HG03342 (cell line): ENCODE data around the gene AAMDC.
"Not testable (repeated sequence)": the region's sequence is repeated elsewhere in the genome, so short reads cannot be mapped to it uniquely, and the experiment has no call there.

ENCODE experiments used
- ATAC-seq: cut with Tn5 transposase; IDR thresholded peaks from one replicate; pipeline ENCODE4 v1.9.1; 2021; ENCODE audit warnings: mild to moderate bottlenecking, moderate library complexity; ENCODE audit not compliant: unreplicated experiment

The AAMDC gene

DNA sequence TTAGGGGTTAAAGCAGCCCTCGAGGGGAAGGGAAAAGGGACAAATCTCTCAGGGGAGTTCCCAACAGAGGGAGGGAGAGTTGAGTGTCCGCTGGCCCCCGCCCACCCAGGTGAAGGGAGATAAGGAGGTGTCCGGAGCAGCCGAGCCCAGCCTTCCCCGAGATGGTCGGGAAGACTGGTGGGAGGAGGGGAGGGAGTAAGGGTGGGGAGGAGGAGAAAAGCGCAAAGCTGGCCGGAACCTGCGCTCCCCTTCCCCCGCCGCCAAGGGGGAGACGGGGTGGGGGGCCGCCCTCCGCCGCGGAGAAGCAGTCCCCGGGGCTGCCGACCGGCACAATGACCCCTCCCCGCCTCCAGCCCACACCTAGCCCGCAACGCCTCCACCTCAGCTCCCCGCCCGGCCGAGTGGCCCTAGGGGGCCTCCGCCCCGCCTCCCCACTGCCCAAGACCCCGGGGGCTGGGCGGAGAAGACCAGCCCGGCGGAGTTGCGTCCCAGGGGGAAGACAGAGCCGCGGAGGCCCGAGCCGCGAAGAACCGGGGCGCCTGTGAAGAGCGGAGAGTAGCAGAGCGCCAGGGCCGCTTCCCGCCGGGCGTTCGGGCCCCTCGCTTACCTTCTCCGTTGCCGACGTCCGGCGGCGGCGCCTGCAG, 901 bp upstream of the AAMDC start:
- peak; percentile 10 for ATAC-seq

DNA sequence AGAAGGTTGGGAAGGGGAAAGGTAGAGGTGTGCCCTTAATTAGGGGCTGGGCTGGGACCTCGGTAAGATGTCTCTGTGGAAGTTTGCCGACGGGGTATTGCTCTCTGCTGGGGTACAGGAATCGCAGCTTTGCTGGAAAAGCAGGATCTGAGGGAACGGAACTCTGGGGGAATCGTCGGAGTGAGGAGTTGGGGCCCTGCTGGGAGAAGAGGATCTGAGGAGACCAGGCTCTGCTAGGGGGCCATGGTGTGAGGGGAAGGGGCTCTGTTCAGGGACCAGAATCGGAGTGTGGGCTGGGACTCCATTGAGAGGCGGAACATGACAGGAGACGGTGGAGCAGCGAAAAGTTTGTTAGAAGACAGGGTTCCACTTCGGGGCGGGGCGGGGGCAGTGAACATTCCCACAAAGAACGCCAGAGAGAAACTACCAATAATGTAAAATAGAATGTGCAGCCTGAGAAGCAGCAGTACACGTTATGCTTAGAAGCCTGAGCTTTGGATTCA, 456 bp downstream of the AAMDC start:
- ATAC-seq: no peak

DNA sequence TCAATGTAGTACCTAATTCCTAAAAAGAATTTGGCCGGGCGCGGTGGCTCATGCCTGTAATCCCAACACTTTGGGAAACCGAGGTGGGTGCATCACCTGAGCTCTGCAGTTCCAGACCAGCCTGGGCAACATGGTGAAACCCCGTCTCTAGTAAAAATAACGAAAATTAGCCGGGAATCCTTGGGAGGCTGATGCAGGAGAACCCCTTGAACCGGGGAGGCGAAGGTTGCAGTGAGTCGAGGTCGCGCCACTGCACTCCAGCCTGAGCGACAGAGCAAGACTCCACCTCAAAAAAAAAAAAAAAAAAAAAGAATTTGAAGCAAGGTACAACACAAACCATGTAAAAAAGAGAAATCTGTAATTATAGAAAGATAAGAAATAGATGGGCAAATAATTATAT, 1.2 kb downstream of the AAMDC start:
- not testable (repeated sequence) for ATAC-seq

DNA sequence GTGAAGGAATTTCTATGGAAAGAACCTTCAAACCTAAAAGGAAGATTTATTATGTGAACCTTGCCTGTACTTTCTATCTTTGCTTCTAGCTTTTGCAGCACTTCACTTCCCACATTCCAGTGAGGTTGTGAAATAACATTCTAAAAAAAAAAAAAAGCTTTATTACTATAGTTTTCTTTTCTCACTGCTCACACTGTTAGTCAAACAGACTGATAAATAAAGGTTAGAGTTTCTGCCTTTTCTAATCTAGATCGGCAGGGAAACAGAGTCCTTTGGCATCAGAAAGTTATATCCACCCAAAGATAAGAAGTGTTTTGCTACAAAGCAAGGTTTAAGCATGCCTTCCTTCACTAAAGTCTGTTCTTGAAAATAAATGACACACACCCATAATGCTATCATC, 2.8 kb downstream of the AAMDC start:
- no peak for ATAC-seq

DNA sequence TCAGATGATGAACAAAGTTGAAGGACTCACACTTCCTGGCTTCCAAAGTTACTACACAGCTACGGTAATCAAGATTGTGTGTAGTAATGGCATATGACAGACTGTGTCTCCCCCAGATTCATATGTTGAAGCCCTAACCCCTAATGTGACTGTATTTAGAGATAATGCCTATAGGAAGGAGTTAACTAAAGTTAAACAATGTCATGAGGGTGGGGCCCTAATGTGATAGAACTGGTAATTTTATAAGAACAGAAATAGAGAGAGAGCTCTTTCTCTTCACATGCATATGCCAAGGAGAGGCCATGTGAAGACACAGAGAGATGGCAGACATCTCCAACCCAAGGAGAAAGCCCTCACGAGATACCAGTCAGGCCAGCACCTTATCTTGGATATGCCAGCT, 8.0 kb downstream of the AAMDC start:
- no peak for ATAC-seq

DNA sequence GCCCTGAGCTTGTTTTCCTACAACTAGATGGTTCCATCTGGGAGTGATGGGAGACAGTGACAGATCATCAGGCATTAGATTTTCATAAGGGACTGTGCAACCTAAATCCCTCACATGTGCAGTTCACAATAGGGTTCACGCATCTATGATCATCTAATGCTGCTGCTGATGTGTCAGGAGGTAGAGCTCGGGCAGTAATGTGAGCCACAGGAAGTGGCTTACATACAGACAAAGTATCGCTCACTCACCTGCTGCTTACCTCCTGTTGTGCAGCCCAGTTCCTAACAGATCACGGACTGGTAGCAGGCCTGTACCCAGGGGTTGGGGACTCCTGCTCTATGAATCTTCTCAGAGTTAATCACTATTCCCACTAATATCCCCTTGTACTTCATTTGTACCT, 12.4 kb downstream of the AAMDC start:
- no peak for ATAC-seq

DNA sequence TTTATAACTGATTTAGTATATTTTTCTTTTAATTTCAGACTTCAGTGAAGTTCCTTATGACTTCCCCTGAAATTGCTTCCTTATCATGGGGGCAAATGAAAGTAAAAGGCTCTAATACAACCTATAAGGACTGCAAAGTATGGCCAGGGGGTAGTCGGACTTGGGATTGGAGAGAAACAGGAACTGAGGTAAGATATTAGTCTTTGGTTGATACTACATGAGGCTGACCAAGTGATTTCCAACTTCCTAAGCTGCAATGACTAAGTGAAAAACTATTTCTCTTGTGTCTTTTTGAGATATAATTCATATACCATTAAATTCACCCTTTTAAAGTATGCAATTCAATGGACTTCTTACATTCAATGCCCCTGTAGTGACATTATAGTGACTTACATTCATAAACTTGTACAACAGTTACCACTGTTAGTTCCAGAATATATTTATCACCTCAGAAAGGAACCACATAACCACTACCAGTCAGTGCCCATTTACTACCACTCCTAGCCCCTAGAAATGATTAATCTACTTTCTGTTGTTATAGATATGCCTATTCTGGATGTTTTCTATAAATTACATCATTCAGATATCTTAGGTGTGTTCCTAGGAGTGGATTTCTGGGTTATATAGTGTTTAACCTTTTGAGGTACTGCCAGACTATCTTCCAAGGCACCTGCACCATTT, 21.6 kb downstream of the AAMDC start:
- no peak for ATAC-seq

DNA sequence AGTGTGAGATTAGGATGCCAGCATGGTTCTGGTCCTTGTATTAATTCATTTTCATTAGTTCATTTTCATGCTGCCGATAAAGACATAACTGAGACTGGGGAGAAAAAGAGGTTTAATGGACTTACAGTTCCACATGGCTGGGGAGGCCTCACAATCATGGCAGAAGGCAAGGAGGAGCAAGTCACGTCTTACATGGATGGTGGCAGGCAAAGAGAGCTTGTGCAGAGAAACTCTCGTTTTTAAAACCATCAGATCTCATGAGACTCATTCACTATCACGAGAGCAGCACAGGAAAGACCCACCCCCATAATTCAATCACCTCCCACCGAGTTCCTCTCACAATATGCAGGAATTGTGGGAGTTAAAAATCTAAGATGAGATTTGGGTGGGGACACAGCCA, 22.8 kb downstream of the AAMDC start:
- ATAC-seq: not testable (repeated sequence)

DNA sequence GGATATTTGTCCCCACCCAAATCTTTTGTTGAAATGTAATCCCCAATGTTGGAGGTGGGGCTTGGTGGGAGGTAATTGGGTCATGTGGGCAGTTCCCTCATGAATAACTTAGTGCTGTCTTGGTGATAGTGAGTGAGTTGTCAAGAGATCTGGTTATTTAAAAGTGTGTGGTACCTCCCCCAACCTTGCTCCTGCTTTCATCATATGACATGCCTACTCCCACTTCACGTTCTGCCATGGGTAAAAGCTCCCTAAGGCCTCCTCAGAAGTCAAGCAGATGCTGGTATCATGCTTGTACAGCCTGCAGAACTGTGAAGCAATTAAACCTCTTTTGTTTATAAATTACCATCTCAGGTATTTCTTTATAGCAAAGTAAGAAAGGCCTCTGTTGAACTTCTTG, 30.6 kb downstream of the AAMDC start:
- no peak for ATAC-seq

DNA sequence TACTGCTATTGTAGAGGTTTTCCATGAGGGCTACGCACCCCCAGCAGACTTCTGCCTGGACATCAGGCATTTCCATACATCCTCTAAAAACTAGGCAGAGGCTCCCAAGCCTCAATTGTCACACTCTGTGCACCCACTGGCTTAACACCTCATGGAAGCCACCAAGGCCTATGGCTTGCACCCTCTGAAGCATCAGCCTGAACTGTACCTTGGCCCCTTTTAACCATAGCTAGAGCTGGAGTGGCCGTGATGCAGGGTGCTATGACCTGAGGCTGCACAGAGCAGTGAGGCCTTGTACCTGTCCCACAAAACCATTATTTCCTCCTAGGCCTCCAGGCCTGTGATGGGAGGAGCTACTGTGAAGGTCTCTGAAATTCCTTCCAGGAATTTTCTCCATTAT, 33.9 kb downstream of the AAMDC start:
- no peak for ATAC-seq

DNA sequence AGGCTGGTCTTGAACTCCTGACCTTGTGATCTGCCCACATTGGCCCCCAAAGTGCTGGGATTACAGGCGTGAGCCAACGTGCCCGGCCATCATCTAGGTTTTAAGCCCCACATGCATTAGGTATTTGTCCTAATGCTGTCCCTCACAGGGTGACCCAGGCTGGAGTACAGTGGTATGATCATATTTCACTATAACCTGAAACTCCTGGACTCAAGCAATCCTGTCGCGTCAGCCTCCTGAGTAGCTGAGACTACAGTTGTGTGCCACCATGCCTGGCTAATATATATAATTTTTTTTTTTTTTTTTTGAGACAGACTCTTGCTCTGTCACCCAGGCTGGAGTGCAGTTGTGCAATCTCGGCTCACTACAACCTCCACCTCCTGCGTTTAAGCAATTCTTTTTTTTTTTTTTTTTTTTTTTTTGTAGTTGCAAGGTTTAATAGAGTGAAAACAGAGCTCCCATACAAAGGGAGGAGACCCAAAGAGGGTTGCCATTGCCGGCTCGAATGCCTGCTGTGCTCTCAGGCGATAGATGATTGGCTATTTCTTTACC, 37.0 kb downstream of the AAMDC start:
- ATAC-seq: not testable (repeated sequence)

DNA sequence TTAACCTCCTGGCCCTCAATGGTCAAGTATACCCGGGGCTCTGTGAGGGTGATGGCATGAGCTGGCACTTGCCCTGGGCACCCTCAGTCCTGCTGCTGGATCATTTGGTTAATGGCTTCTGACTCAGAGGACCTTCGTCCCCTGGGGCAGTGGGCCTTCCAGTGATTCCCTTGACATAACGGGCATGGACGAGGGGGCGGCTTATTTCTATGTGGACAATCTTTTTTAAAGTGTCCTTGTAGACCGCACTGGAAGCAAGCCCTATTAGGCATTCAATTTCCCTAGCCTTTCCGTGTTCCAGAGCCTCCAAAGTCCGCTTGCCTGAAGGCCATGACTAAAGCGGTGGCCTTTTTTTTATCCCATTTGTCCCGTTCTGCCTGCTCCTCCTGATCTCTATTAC, 40.5 kb downstream of the AAMDC start:
- not testable (repeated sequence) for ATAC-seq

DNA sequence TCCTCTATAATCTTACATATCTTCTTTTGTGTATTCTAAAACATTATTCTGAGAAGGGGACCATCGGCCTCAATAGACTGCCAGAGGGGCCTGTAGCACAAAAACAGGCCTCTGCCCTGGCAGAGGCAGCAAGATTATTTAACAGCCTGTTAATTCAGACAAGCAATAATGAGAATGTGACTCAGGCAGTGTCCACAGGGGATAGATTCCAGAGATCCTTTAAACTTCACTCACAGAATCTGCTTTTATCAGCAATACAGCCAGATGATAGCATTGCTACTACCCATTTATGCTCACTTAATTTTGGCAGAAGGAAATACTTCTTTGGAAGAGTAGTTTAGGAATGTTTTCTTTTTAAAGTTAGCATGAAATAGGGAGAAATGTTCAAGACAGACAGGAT, 44.9 kb downstream of the AAMDC start:
- ATAC-seq: no peak

DNA sequence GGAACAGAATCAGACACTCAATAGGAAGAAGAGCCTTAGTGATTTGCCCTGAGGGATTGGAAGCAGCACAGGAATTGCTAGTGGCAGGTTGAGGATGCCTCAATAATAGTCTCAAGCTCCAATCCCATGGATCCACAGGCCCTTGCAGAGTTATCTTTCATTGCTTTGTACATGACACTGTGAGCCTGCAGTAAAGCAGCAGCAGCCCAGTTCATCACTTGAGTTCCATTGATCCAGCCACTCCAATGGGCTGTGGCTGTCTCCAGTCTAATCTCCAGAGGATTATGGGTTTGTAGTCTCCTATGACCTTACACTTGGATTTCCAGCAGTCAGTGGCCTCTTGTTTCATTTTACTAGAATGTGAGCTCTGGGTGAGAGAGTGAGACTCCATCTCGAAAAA, 45.4 kb downstream of the AAMDC start:
- no peak for ATAC-seq

DNA sequence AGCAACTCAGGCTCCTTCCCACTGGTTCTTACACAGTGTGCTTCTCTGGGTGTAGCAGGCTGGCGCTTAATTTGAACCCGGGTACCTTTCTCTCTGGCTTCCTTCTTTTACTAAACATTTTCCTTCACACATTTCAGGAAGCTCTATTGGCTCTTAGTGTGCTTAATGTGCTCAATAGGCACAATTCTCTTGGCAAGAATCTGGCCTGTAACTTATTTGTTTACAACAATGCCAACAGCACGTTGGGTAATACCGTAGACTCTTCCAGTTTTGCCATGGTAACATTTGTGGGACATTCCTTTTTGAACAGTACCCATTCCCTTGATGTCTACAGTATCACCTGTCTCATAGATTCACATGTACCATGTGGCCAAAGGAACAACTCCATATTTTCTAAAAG, 47.8 kb downstream of the AAMDC start:
- no peak for ATAC-seq

DNA sequence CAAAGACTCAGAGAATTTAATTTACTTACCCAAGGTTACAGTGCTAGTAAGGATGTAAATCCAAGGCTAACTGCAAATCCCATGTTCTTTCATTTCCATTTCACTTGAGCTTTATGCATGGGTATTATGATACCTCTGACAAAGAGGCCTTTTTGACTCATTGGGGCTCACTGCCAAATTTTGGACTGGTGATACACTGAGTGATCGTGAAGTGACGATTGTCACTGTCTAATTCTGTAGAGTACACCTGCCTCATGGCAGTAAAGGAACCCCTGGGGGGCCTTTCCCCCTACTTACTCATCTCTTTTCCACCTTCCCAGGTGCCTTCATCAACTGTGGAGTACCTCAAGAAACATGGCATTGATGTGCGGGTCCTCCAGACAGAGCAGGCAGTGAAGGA, 50.9 kb downstream of the AAMDC start:
- ATAC-seq: no peak

DNA sequence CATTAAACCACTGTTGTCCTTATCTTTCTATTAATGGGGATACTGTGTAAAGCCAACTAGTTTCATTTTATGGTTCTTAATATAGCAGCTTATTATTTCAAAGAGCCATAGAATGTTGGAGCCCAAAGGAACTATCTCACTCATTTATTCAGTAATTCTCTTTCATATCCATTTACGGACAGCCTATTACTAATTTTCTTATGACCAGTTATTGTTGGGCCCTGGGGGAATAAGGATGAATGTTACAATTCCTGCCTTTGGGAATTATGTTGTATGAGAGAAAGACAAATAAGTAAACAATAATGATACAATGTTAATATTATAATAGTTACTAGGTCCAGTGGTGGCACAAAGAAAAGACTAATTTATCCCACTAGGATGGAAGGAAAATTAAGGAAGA, 52.4 kb downstream of the AAMDC start:
- no peak for ATAC-seq

DNA sequence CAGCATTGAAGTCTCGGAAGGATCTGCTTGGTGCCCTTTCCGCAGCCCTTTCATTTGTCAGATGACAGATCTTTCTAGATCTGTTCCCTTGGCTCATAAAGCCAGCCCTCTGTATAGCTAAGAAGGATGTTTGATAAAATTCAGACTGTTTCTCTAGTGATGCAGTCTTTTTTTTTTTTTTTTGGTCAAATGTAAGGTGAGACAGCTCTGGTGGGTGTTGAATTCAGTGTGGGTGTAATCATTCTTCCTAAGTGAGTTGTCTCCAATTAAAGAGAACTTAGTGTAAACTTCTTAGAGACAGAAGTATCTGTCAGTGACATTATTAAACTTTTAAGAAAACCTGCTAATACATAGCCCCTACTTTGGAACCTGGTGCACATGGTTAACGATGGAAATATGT, 53.3 kb downstream of the AAMDC start:
- no peak for ATAC-seq

DNA sequence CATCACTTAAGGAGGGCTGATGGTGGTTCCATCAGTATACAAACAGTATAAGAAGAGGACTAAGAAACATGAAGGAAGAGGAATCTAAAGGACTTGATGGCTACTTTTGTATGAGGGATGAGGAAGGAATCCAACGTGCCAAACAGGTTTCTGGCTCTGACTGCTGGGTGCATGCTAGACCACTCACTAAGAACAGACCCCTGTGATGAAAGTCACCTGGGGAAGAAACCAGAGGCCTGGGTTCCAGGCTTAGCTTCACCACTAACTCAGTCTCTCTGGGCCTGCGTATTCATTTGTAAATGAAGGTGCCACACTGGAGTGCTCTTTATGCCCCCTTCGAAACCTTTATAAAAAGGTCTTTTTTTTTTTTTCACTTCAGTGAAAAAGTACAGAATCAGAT, 55.1 kb downstream of the AAMDC start:
- no peak for ATAC-seq

DNA sequence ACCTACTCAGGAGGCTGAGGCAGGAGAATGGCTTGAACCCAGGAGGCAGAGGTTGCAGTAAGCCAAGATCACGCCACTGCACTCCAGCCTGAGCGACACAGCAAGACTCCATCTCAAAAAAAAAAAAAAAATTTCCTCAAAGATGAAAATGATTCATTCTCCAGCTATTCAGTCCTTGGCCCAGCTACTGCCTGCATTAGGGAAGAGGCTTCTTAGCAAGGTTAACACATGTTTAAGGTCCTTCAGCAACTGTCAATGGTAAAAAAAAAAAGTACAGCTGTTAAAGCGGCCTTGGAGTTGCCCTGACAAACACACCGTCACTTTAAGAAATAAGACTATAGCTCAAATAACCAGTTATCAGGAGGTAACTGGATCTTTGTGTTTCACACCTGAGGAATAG, 57.3 kb downstream of the AAMDC start:
- not testable (repeated sequence) for ATAC-seq

DNA sequence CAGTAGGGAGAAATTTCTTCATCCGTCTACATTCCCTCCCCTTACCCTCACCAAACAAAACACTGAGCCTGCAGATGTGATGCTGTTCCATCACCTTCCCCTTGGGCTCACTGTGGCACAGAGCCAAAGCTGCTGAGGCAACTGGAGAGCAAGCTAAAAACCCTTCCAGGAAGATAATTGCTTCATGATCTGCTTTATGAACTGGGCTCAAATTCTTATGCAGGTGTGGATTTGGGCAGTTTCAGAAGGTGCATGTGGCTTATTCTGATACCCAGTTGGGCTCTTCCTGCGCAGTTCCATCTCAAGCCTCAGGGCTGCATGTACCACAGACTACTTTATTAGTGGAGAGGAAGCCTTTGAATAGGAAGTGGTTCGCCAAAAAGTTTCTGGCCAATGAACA, 58.3 kb downstream of the AAMDC start:
- peak; percentile 77 for ATAC-seq

DNA sequence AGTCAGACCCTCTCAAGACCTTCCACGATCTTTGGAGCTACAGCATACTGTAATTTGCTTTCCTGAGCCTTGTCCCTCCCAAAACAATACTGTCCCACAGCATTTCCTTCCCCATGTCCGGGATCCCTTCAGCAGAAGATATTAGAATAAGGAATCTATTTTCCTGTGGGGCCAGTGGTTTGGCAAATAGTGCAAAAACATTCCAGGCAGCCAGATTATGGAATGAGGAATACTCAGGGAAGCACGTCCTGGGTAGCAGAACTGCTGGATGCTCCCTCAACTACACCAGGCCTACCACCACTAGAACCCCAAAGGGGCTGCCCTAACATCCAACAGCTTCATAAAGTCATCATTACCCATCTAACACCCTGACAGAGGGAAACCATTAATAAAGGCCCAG, 61.5 kb downstream of the AAMDC start:
- no peak for ATAC-seq
